Ishikawa (cell line): Measurements from ENCODE around the gene MADD.

Experiments
- CEBPB ChIP-seq: IDR thresholded peaks from 2 replicates; pipeline ENCODE4 v1.6.1; 2012
- CREB1 ChIP-seq: IDR thresholded peaks from 2 replicates; pipeline ENCODE4 v1.6.1; 2012; ENCODE audit warnings: low read depth
- EGR1 ChIP-seq: IDR thresholded peaks from 2 replicates; pipeline ENCODE4 v1.6.1; 2012
- EP300 ChIP-seq: IDR thresholded peaks from 2 replicates; pipeline ENCODE4 v1.6.1; 2012; ENCODE audit warnings: borderline replicate concordance
- FOXM1 ChIP-seq: IDR thresholded peaks from 2 replicates; pipeline ENCODE4 v1.6.1; 2012; ENCODE audit warnings: low read depth, borderline replicate concordance
- NFIC ChIP-seq: IDR thresholded peaks from 2 replicates; pipeline ENCODE4 v1.6.1; 2012
- RAD21 ChIP-seq: IDR thresholded peaks from 2 replicates; pipeline ENCODE4 v1.6.1; 2012; ENCODE audit warnings: low read depth
- REST ChIP-seq: IDR thresholded peaks from 2 replicates; pipeline ENCODE4 v1.6.1; 2012; ENCODE audit warnings: low read depth, mild to moderate bottlenecking
- TAF1 ChIP-seq: IDR thresholded peaks from 2 replicates; pipeline ENCODE4 v1.6.1; 2012; ENCODE audit warnings: low read depth, mild to moderate bottlenecking
- TCF12 ChIP-seq: IDR thresholded peaks from 2 replicates; pipeline ENCODE4 v1.6.1; 2012; ENCODE audit warnings: low read depth
- TEAD4 ChIP-seq: IDR thresholded peaks from 2 replicates; pipeline ENCODE4 v1.6.1; 2012
- YY1 ChIP-seq: IDR thresholded peaks from 2 replicates; pipeline ENCODE4 v1.6.1; 2012; ENCODE audit warnings: low read depth
- ZBTB7A ChIP-seq: IDR thresholded peaks from 2 replicates; pipeline ENCODE4 v1.6.1; 2012; ENCODE audit warnings: low read depth
- TF ChIP-seq, protein P1 (sequence below): IDR thresholded peaks from 2 replicates; pipeline ENCODE4 v1.6.1; 2012
- TF ChIP-seq, protein P2 (sequence below): IDR thresholded peaks from 2 replicates; pipeline ENCODE4 v1.6.1; 2012

The MADD gene

DNA sequence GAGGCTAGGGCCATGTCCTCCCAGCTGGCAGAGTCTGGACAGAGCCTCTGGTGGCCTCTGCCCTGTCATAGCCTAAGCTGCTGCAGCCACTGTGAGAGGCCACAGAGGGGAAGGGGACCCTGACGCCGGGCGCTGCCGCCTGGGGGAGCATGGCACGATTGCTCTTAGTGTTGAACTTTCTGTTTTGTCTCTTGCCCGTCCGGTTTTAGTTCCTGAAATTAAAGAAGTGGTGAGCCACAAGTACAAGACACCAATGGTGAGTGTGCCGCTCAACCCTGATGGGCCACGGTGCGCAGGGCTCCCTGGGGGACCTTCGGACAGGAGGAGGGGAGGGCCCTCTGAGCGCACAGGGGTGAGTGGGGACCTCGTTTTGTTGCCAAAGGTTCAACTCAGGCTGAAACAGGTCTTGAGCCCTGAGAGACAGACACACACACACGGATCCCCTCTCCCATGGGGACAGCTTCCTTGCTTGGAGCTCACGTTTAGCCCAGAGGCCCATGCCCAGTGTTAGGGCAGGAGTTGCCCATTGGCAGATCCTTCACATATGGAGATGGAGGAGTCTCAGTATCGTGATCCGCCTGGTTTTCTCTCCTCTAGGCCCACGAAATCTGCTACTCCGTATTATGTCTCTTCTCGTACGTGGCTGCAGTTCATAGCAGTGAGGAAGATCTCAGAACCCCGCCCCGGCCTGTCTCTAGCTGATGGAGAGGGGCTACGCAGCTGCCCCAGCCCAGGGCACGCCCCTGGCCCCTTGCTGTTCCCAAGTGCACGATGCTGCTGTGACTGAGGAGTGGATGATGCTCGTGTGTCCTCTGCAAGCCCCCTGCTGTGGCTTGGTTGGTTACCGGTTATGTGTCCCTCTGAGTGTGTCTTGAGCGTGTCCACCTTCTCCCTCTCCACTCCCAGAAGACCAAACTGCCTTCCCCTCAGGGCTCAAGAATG lies 58.8 kb downstream of the MADD start:
- TF ChIP-seq TAF1 (no peak), ZBTB7A (no peak), TEAD4 (no peak), YY1 (no peak), FOXM1 (no peak), EGR1 (no peak), RAD21 (no peak), EP300 (no peak), NFIC (no peak)
- TF ChIP-seq, protein P1, sequence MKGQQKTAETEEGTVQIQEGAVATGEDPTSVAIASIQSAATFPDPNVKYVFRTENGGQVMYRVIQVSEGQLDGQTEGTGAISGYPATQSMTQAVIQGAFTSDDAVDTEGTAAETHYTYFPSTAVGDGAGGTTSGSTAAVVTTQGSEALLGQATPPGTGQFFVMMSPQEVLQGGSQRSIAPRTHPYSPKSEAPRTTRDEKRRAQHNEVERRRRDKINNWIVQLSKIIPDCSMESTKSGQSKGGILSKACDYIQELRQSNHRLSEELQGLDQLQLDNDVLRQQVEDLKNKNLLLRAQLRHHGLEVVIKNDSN = no peak
- TF ChIP-seq, protein P2, sequence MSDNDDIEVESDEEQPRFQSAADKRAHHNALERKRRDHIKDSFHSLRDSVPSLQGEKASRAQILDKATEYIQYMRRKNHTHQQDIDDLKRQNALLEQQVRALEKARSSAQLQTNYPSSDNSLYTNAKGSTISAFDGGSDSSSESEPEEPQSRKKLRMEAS = no peak

DNA sequence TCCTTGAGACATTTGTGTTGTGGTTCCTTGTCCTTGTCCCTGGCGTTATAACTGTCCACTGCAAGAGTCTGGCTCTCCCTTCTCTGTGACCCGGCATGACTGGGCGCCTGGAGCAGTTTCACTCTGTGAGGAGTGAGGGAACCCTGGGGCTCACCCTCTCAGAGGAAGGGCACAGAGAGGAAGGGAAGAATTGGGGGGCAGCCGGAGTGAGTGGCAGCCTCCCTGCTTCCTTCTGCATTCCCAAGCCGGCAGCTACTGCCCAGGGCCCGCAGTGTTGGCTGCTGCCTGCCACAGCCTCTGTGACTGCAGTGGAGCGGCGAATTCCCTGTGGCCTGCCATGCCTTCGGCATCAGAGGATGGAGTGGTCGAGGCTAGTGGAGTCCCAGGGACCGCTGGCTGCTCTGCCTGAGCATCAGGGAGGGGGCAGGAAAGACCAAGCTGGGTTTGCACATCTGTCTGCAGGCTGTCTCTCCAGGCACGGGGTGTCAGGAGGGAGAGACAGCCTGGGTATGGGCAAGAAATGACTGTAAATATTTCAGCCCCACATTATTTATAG lies 59.6 kb downstream of the MADD start:
- TF ChIP-seq NFIC = no peak
- no peak for TF ChIP-seq FOXM1
- TF ChIP-seq EP300 = no peak
- TF ChIP-seq REST = no peak
- TF ChIP-seq TEAD4 = no peak

- no peak for TF ChIP-seq RAD21
- TF ChIP-seq, protein P2 = no peak
- TF ChIP-seq REST = no peak
- no peak for TF ChIP-seq YY1
- TF ChIP-seq ZBTB7A = no peak
- TF ChIP-seq CREB1 = no peak
- TF ChIP-seq, protein P1 = no peak
- no peak for TF ChIP-seq NFIC
- TF ChIP-seq CEBPB = no peak
- TF ChIP-seq EP300 = no peak
- TF ChIP-seq EGR1 = no peak
- no peak for TF ChIP-seq TCF12
Measured at GRCh38 chr11:47329987-47330931, 60.3 kb downstream of the MADD start.

- TF ChIP-seq CEBPB (no peak), ZBTB7A (no peak), TEAD4 (no peak), RAD21 (no peak), TAF1 (no peak), EP300 (no peak), FOXM1 (no peak), REST (no peak), CREB1 (no peak)
- TF ChIP-seq, protein P1 = no peak
- TF ChIP-seq, protein P2 = no peak
Measured at GRCh38 chr11:47331454-47332302, 61.7 kb downstream of the MADD start.
